ENCODE results near the gene FAIM2. TPM values are rescaled to one million over a fixed set of nuclear protein-coding genes. Genes with fewer than 3 reads are reported as not detected.

The FAIM2 gene
- total RNA-seq, 4 donors from 2014 or later: 4.1 to 10.3 (median 7.4) TPM

DNA sequence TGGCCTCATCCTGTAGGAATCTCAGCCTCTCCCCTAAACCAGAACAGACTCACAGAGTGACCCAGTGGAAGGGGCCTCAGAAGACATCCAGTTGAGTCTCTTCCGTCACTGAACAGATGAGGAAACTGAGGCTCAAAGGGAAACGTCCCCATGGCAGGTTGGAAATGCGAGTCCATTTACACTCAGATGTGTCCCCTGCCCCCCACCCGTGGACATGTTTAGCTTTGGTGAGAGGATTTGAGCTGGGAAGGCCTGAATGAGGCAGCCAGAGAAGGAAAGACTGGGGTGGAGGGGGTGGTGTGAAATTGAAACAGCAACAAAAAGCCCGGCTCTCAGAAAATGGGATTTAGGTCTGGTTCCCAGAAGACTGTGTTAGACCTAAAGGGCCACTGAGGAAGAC is 1.7 kb downstream of the FAIM2 start:
- Histone ChIP-seq H3K27me3 (peaks cover 0 to 27% (median 0%) of the 10 kb centered on the region in 4 donors), H3K4me1 (peaks cover 8 to 19% (median 14%) of the 10 kb centered on the region in 4 donors), H3K27ac (replicated peaks in 1 of 4) (no peak overlapping the region), H3K4me3 (no peak overlapping the region), H3K9me3 (no peaks in the 10 kb centered on the region), H3K36me3 (no peaks in the 10 kb centered on the region)
- DNase-seq (ENCODE audit: extremely low spot score): no peak
- TF ChIP-seq, protein P1, sequence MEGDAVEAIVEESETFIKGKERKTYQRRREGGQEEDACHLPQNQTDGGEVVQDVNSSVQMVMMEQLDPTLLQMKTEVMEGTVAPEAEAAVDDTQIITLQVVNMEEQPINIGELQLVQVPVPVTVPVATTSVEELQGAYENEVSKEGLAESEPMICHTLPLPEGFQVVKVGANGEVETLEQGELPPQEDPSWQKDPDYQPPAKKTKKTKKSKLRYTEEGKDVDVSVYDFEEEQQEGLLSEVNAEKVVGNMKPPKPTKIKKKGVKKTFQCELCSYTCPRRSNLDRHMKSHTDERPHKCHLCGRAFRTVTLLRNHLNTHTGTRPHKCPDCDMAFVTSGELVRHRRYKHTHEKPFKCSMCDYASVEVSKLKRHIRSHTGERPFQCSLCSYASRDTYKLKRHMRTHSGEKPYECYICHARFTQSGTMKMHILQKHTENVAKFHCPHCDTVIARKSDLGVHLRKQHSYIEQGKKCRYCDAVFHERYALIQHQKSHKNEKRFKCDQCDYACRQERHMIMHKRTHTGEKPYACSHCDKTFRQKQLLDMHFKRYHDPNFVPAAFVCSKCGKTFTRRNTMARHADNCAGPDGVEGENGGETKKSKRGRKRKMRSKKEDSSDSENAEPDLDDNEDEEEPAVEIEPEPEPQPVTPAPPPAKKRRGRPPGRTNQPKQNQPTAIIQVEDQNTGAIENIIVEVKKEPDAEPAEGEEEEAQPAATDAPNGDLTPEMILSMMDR (IDR thresholded peaks at IDR 0.05): no peak
- TF ChIP-seq POLR2AphosphoS5 (IDR thresholded peaks at IDR 0.05) (no peak), POLR2A (IDR thresholded peaks at IDR 0.05; ENCODE audit: low read depth) (no peak), EP300 (IDR thresholded peaks at IDR 0.05) (no peak)
- 87% methylated on average over 5 of the region's 5 CpGs for WGBS
- intact Hi-C loops (cut with DNase I): no loop called here

DNA sequence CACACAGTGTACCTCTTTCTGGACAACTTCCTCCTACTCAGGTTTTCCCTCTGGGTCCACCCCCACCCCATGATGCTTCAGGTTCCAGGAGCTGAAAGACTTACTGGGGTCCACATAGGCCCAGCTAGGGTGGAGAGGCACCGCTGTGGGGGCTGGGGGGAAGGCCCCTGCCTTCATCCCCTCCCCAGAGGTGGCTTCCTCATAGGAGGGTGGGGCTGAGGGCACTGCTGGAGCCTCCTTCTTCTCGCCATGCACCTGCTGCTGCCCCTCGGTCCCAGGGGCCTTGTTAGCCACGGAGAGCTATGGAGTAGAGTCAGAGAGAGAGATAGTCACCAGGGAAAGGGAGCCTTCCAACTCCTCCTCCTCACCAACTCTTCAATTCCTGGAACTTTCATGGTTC is 2.7 kb downstream of the FAIM2 start:
- no peak for DNase-seq (ENCODE audit: extremely low spot score)

DNA sequence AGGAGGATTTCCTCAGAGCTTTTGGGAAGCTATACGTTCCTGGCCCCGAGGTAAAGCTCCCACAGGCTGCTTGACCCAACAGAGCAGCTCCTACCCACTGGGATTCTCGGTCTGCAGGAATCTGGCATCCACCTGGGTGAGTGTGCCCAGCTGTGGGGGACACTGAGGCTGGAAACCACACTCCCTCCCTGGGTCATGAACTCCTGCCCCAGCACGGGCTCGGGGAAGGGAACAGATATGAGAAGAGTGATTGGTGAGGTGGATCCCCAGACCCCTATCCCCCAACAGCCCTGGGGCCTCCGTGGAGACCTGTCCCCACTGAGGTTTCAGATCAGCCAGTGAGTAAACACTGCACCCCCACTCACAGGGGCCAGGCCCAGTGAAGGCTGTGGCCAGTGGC is 3.3 kb downstream of the FAIM2 start:
- no peaks in the 10 kb centered on the region for H3K9me3 ChIP-seq
- TF ChIP-seq EP300 (IDR thresholded peaks at IDR 0.05) (no peak), POLR2AphosphoS5 (IDR thresholded peaks at IDR 0.05) (no peak), POLR2A (IDR thresholded peaks at IDR 0.05; ENCODE audit: low read depth) (no peak)
- TF ChIP-seq, protein P1 (IDR thresholded peaks at IDR 0.05): no peak
- peaks cover 8 to 19% (median 14%) of the 10 kb centered on the region in 4 donors for H3K4me1 ChIP-seq
- H3K27ac ChIP-seq (replicated peaks in 1 of 4): no peak overlapping the region
- 89% methylated on average over 4 of the region's 6 CpGs for WGBS
- H3K27me3 ChIP-seq: peaks cover 0 to 31% (median 0%) of the 10 kb centered on the region in 4 donors
- H3K36me3 ChIP-seq: no peaks in the 10 kb centered on the region
- H3K4me3 ChIP-seq: no peak overlapping the region
- no peak for DNase-seq (ENCODE audit: extremely low spot score)
- intact Hi-C loops (cut with DNase I): no loop called here

More for the DNA sequence above, 2.7 kb downstream of the FAIM2 start:
- Histone ChIP-seq H3K27ac (replicated peaks in 1 of 4) (no peak overlapping the region), H3K27me3 (peaks cover 0 to 31% (median 0%) of the 10 kb centered on the region in 4 donors), H3K4me1 (peaks cover 8 to 19% (median 14%) of the 10 kb centered on the region in 4 donors), H3K9me3 (no peaks in the 10 kb centered on the region), H3K36me3 (no peaks in the 10 kb centered on the region), H3K4me3 (no peak overlapping the region)
- intact Hi-C loops (cut with DNase I): no loop called here
- 91% methylated on average over 4 of the region's 4 CpGs for WGBS
- no peak for TF ChIP-seq POLR2A (IDR thresholded peaks at IDR 0.05; ENCODE audit: low read depth)
- TF ChIP-seq, protein P1 (IDR thresholded peaks at IDR 0.05): no peak
- TF ChIP-seq EP300 (IDR thresholded peaks at IDR 0.05): no peak
- no peak for TF ChIP-seq POLR2AphosphoS5 (IDR thresholded peaks at IDR 0.05)

DNA sequence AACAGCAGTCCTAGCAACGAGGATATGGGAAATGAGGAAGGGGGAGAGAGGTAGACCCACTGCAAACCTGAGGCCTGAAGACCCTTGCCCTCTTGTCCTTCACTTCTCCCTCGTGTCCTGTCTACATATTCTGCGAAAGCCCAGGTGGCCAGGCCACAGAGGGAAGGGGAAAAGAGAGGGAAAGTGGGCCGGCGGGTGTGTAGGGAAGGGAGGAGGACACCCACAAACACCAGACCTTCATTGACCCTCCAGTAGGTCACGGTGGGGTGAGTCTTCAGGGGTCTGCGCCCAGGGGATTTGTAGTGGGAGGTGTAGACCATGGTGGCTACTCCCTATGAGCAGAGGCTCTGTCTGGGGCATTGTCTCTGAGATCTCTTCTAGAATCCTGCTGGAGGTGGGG is 3.8 kb downstream of the FAIM2 start:
- TF ChIP-seq EP300 (IDR thresholded peaks at IDR 0.05): no peak
- TF ChIP-seq POLR2AphosphoS5 (IDR thresholded peaks at IDR 0.05): no peak
- no peak for TF ChIP-seq POLR2A (IDR thresholded peaks at IDR 0.05; ENCODE audit: low read depth)
- TF ChIP-seq, protein P1 (IDR thresholded peaks at IDR 0.05): no peak
- H3K27ac ChIP-seq (replicated peaks in 1 of 4): no peak overlapping the region
- intact Hi-C loops (cut with DNase I): no loop called here
- WGBS: 85% methylated on average over 7 of the region's 7 CpGs
- no peak overlapping the region for H3K4me3 ChIP-seq
- no peaks in the 10 kb centered on the region for H3K9me3 ChIP-seq
- H3K4me1 ChIP-seq: peaks cover 8 to 19% (median 14%) of the 10 kb centered on the region in 4 donors
- H3K36me3 ChIP-seq: no peaks in the 10 kb centered on the region
- no peak for DNase-seq (ENCODE audit: extremely low spot score)
- H3K27me3 ChIP-seq: peaks cover 0 to 31% (median 0%) of the 10 kb centered on the region in 4 donors

DNA sequence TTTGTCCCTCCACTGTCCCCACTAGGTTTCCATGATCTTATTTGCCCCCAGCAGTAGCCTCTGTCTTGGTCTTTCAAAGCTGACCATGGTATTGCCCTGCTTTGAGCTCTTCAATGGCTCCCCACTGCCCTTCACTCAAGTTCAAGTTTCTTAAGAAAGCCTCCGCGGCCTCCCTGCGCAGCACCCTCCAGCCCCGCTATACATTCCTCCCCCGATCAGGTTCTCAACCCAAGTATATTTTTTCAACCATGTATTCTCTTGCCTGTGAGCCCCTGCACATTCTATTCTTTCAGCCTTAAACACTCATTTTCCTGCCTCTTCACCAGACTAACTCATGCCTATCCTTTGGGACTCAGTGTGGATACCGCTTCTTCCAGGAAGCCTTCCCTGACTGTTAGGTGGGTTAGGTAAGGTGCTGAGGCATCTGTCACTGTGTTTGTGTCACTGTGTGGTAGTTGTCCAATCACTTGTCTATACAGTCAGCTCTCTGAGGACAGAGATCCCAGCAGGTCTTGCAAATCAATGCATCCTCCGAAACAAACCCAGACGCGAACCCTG is 4.3 kb downstream of the FAIM2 start:
- WGBS: 94% methylated on average over 9 of the region's 9 CpGs
- intact Hi-C loops (cut with DNase I): no loop called here
- H3K9me3 ChIP-seq: no peaks in the 10 kb centered on the region
- no peak overlapping the region for H3K4me3 ChIP-seq
- H3K4me1 ChIP-seq: peaks cover 8 to 15% (median 12%) of the 10 kb centered on the region in 4 donors
- peaks cover 0 to 31% (median 0%) of the 10 kb centered on the region in 4 donors for H3K27me3 ChIP-seq
- no peak for TF ChIP-seq POLR2A (IDR thresholded peaks at IDR 0.05; ENCODE audit: low read depth)
- TF ChIP-seq EP300 (IDR thresholded peaks at IDR 0.05): no peak
- TF ChIP-seq POLR2AphosphoS5 (IDR thresholded peaks at IDR 0.05): no peak
- TF ChIP-seq, protein P1 (IDR thresholded peaks at IDR 0.05): no peak
- no peak for DNase-seq (ENCODE audit: extremely low spot score)
- H3K36me3 ChIP-seq: no peaks in the 10 kb centered on the region
- no peak overlapping the region for H3K27ac ChIP-seq (replicated peaks in 1 of 4)

Data from esophagus muscularis mucosa (tissue), 4 donors.